NCI-H2196 treated with DMSO at 0.1 percent for 48 hours (cell line): ENCODE results near the gene ZRSR2.
"Not testable (repeated sequence)": the region's sequence is repeated elsewhere in the genome, so short reads cannot be mapped to it uniquely, and the experiment has no call there.

Experiments used
- DNase-seq: peaks from one replicate; lab custom pipeline; 2025; ENCODE audit not compliant: unreplicated experiment; lab: John Stamatoyannopoulos, UW

Gene ZRSR2

GRCh38 chrX:15789979-15790768, at the start of gene ZRSR2:
TSS of gene ZRSR2 (plus strand) at chrX:15790484. CDS start at chrX:15790496, 12 bp downstream.
- DNase-seq: peak; percentile 54

- no peak for DNase-seq
Observed at GRCh38 chrX:15744181-15744867, 46.0 kb upstream of the ZRSR2 start.

GRCh38 chrX:15745179-15745578, 45.1 kb upstream of the ZRSR2 start:
- no peak for DNase-seq

- not testable (repeated sequence) for DNase-seq
Observed at GRCh38 chrX:15746651-15747050, 43.6 kb upstream of the ZRSR2 start.

GRCh38 chrX:15747626-15748173, 42.6 kb upstream of the ZRSR2 start:
- no peak for DNase-seq

- DNase-seq: no peak
Observed at GRCh38 chrX:15748841-15749240, 41.4 kb upstream of the ZRSR2 start.

GRCh38 chrX:15749642-15750610, 40.4 kb upstream of the ZRSR2 start:
- DNase-seq: no peak

GRCh38 chrX:15750611-15751154, 39.6 kb upstream of the ZRSR2 start:
- DNase-seq: no peak

GRCh38 chrX:15751155-15751819, 39.0 kb upstream of the ZRSR2 start:
- DNase-seq: no peak

- DNase-seq: no peak
Observed at GRCh38 chrX:15755091-15755490, 35.2 kb upstream of the ZRSR2 start.

- DNase-seq: no peak
Observed at GRCh38 chrX:15758140-15758539, 32.1 kb upstream of the ZRSR2 start.

GRCh38 chrX:15759886-15760285, 30.4 kb upstream of the ZRSR2 start:
- not testable (repeated sequence) for DNase-seq

- DNase-seq: no peak
Observed at GRCh38 chrX:15761564-15762191, 28.6 kb upstream of the ZRSR2 start.

GRCh38 chrX:15769300-15769954, 20.9 kb upstream of the ZRSR2 start:
- no peak for DNase-seq

GRCh38 chrX:15781961-15782699, 8.2 kb upstream of the ZRSR2 start:
- DNase-seq: no peak

- DNase-seq: no peak
Observed at GRCh38 chrX:15785176-15785750, 5.0 kb upstream of the ZRSR2 start.

- no peak for DNase-seq
Observed at GRCh38 chrX:15786915-15787314, 3.4 kb upstream of the ZRSR2 start.

- DNase-seq: no peak
Observed at GRCh38 chrX:15790769-15791290, 546 bp downstream of the ZRSR2 start.
